NCI-H82 treated with DMSO at 0.1 percent for 48 hours (cell line): ENCODE results near the gene HVCN1.

Source experiments
- DNase-seq: peaks from one replicate; lab custom pipeline; 2025; ENCODE audit not compliant: unreplicated experiment; lab: John Stamatoyannopoulos, UW

HVCN1 gene

DNA sequence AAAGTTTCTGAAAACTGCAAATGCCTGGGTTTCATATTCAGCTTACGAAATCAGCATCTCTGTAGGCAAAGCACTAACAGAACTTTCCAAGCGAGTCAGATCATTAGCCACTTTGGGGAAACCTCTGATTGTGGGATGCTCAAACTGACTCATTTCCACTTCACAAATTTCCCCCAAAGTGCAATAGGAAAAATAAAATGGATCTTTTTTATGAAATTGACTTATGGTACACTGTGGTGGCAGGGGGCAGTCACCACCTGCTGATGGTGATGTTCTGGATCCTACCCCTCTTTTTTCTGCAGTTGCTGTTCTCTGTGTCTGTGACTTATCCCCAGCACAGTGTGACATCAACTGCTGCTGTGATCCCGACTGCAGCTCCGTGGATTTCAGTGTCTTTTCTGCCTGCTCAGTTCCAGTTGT is 69.4 kb downstream of the HVCN1 start:
- no peak for DNase-seq

DNA sequence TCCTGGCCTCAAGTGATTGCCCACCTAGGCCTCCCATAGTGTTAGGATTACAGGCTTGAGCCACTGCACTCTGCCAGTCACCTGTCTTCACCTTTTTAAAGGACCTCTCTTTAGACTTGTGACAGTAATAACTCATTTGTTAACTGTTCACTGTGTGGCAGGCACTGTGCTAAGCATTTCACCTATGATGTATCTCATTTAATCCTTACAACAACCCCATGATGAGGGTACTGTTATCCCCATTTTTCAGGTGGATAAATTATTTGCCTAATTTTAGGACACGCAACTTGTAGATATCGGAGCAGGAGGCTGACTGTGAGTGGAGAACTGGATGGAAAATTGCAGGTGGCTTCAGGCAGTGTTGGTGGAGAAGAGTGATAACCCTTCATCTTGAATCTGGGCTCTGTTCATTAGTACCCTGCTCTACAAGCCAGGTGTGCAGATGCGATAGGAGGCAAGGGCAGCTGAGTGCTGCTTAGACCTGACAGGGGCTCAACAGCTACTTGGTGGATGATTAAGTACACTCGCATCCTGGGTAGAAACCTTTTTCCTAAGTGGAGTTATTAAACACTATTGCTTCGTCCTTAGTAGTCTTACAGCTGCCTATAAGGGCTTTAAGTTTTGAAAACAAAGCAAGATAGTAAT is 72.3 kb downstream of the HVCN1 start:
- no peak for DNase-seq

GRCh38 chr12:110615171-110615570 is 73.7 kb downstream of the HVCN1 start:
- DNase-seq: no peak

DNA sequence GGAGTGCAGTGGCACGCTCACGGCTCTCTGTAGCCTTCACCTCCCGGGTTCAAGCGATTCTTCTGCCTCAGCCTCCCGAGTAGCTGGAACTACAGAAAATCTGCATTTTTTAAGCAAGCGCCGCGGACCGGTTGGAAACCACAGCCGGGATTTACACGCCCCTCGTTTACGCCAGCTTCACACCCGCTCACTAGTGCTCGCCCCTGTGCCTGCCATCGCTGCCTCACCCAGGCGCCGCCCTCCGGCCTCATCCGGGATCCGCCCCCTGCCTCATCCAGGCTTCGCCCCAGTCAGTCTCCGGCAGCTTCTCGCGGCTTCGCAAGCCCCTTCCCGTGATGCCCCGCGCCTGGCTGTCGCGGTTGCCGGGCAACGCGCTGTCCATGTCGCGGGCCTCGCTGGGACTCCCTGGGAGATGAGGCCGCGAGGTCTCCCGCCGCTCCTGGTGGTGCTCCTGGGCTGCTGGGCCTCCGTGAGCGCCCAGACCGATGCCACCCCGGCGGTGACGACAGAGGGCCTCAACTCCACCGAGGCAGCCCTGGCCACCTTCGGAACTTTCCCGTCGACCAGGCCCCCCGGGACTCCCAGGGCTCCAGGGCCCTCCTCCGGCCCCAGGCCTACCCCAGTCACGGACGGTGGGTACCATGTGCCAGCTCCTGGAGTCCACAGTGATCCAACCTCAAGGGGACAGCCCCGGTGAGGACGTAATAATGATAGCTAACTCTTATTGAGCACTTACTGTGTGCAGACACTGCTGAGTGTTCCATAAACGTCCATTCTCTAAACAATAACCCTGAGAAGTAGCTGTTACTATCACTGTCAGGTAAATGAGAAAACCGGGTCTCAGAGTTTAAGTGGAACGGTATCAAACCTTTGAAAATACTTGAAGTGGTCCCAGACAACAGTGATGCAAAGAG is 74.9 kb downstream of the HVCN1 start, which contains the start of gene TCTN1:
Gene TCTN1, plus strand, starts transcription at position 359 of the 914 bp plus-strand sequence. Its CDS starts 54 bp downstream, at position 413.
- DNase-seq: peak; percentile 88

DNA sequence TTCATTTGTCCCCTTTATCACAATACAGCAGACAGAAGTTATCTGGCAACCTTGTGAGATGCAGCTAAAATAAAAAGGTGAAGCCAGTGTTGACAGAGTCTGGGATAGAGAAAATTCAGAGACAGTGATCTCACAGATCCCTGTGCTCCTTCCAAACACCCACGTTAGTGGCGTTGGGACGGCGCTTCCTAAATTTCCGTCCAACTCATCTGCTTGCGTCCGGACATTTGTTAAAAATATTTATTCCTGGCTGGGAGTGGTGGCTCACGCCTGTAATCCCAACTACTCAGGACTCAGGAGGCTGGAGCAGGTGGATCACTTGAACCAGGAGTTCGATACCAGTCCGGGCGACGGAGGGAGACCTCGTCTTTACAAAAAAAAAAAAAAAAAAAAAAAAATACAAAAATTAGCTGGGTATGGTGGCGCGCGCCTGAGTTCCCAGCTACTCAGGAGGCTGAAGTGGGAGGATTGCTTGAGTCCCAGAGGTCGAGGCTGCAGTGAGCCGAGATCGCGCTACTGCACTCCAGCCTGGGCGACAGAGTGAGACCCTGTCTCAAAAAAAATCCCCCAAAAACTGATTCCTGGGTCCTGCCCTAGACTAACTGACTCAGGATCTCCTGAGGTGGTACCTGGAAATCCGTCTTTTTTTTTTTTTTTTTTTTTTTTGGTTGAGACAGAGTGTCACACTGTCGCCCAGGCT is 75.7 kb downstream of the HVCN1 start:
- no peak for DNase-seq

- DNase-seq: no peak
Measured at GRCh38 chr12:110606253-110606611, 82.7 kb downstream of the HVCN1 start.

GRCh38 chr12:110602085-110602814 is 86.7 kb downstream of the HVCN1 start:
- peak; percentile 32 for DNase-seq

DNA sequence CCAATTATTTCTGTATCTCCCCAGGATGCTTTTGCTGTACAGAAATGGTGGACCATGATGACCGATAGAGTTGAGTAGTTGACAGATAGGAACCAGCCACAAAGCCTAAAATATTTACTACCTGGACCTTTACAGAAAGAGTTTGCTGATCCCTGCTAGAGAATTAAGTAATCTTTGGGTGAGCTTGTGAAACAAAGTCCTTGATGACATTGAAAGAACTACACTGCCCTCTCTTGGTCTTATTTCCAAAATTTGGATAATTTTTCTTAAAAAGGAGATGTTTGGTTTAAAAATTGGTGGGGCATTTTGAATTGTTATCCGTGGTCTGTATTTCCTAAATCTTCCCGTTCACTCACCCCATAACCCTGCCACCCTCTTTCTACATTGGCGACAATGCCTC is 88.7 kb downstream of the HVCN1 start:
- no peak for DNase-seq

GRCh38 chr12:110599334-110599733 is 89.6 kb downstream of the HVCN1 start:
- no peak for DNase-seq
